MM.1S (cell line): Measurements from ENCODE around the gene ARF1.

ENCODE experiments used
- DNase-seq: peaks from one replicate; pipeline ENCODE4 v3.0.0-alpha.2; 2015
- H2AFZ ChIP-seq: fragments of 300-600 bp; sonication (generic); 2 replicates; pipeline ENCODE4 v1.6.0; 2016; ENCODE audit warnings: antibody characterized with exemption, low read length
- H3F3A ChIP-seq: fragments of 300-600 bp; sonication (generic); 2 replicates; pipeline ENCODE4 v1.6.1; 2016; ENCODE audit warnings: mild to moderate bottlenecking, antibody characterized with exemption, low read length, moderate library complexity, mixed read lengths; ENCODE audit not compliant: insufficient read depth
- H3K27ac ChIP-seq: fragments of 300-600 bp; sonication (generic); 2 replicates; pipeline ENCODE4 v1.5.1; 2016; ENCODE audit warnings: mild to moderate bottlenecking, low read length
- H3K27me3 ChIP-seq: fragments of 300-600 bp; sonication (generic); replicated peaks from 2 replicates; pipeline ENCODE4 v1.6.0; 2016; ENCODE audit warnings: low read length; ENCODE audit not compliant: insufficient read depth
- H3K36me3 ChIP-seq: fragments of 300-600 bp; sonication (generic); replicated peaks from 2 replicates; pipeline ENCODE4 v1.6.1; 2016; ENCODE audit warnings: mild to moderate bottlenecking, low read length, mixed read lengths; ENCODE audit not compliant: insufficient read depth
- H3K4me1 ChIP-seq: fragments of 300-600 bp; sonication (generic); 2 replicates; pipeline ENCODE4 v1.6.1; 2016; ENCODE audit warnings: low read length, mixed read lengths
- H3K4me2 ChIP-seq: fragments of 300-600 bp; sonication (generic); 2 replicates; pipeline ENCODE4 v1.6.0; 2016; ENCODE audit warnings: low read depth, low read length
- H3K4me3 ChIP-seq: fragments of 300-600 bp; sonication (generic); 2 replicates; pipeline ENCODE4 v1.5.1; 2016; ENCODE audit warnings: low read length, mixed read lengths
- H3K79me2 ChIP-seq: fragments of 300-600 bp; sonication (generic); 2 replicates; pipeline ENCODE4 v1.6.1; 2016; ENCODE audit warnings: mixed run types, low read length, mixed read lengths
- H3K9ac ChIP-seq: fragments of 300-600 bp; sonication (generic); 2 replicates; pipeline ENCODE4 v1.6.1; 2016; ENCODE audit warnings: low read length, mixed read lengths
- H3K9me2 ChIP-seq: fragments of 300-600 bp; sonication (generic); replicated peaks from 2 replicates; pipeline ENCODE4 v1.6.1; 2016; ENCODE audit warnings: mild to moderate bottlenecking, low read length, mixed read lengths; ENCODE audit not compliant: insufficient read depth
- H3K9me3 ChIP-seq: fragments of 300-600 bp; sonication (generic); replicated peaks from 2 replicates; pipeline ENCODE4 v1.6.1; 2016; ENCODE audit warnings: mild to moderate bottlenecking, low read length, mixed read lengths; ENCODE audit not compliant: insufficient read depth
- H4K20me1 ChIP-seq: fragments of 300-600 bp; sonication (generic); 2 replicates; pipeline ENCODE4 v1.6.1; 2016; ENCODE audit warnings: mild to moderate bottlenecking, low read length, moderate library complexity, mixed read lengths; ENCODE audit not compliant: insufficient read depth
- EZH2 ChIP-seq: fragments of 300-600 bp; sonication (generic); optimal IDR thresholded peaks from 2 replicates; pipeline ENCODE3; 2017; ENCODE audit warnings: low read depth, mild to moderate bottlenecking, antibody characterized with exemption, low read length, mixed read lengths
- EZH2phosphoT487 ChIP-seq: fragments of 300-600 bp; sonication (generic); IDR thresholded peaks from 2 replicates; pipeline ENCODE4 v1.6.1; 2018; ENCODE audit warnings: antibody characterized with exemption, low read length
- TF ChIP-seq, protein P1 (sequence below): fragments of 300-600 bp; sonication (generic); IDR thresholded peaks from 2 replicates; pipeline ENCODE4 v1.5.1; 2016; ENCODE audit warnings: antibody characterized with exemption, low read length, mixed read lengths

The ARF1 gene

DNA sequence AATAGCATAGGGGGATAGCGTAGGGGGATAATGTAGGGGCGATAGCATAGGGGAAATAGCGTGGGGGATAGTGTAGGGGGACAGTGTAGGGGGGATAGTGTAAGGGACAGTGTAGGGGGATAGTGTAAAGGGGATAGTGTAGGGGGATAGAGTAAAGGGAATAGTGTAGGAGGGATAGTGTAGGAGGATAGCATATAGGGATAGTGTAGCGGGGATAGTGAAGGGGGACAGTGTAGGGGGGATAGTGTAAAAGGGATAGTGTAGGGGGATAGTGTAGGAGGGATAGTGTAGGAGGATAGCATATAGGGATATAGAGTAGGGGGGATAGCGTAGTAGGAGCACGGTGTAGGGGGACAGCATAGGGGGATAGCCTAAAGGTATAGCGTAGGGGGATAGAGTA lies 14.1 kb upstream of the ARF1 start:
- Histone ChIP-seq H3K4me2 (no peak overlapping the region), H3K9me2 (no peaks in the 10 kb centered on the region), H3K4me3 (no peak overlapping the region), H3F3A (no peaks in the 10 kb centered on the region), H2AFZ (no peak overlapping the region), H3K27me3 (peaks cover 11% of the 10 kb centered on the region), H3K9ac (no peak overlapping the region), H3K27ac (no peak overlapping the region), H3K36me3 (no peaks in the 10 kb centered on the region), H3K79me2 (no peaks in the 10 kb centered on the region), H3K4me1 (no peaks in the 10 kb centered on the region), H4K20me1 (0 out of 2 replicates have a peak, but pooled peaks cover 3% of the 10 kb centered on the region), H3K9me3 (no peaks in the 10 kb centered on the region)
- DNase-seq: no peak
- no peak for TF ChIP-seq EZH2
- TF ChIP-seq, protein P1, sequence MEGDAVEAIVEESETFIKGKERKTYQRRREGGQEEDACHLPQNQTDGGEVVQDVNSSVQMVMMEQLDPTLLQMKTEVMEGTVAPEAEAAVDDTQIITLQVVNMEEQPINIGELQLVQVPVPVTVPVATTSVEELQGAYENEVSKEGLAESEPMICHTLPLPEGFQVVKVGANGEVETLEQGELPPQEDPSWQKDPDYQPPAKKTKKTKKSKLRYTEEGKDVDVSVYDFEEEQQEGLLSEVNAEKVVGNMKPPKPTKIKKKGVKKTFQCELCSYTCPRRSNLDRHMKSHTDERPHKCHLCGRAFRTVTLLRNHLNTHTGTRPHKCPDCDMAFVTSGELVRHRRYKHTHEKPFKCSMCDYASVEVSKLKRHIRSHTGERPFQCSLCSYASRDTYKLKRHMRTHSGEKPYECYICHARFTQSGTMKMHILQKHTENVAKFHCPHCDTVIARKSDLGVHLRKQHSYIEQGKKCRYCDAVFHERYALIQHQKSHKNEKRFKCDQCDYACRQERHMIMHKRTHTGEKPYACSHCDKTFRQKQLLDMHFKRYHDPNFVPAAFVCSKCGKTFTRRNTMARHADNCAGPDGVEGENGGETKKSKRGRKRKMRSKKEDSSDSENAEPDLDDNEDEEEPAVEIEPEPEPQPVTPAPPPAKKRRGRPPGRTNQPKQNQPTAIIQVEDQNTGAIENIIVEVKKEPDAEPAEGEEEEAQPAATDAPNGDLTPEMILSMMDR: no peak
- no peak for TF ChIP-seq EZH2phosphoT487

DNA sequence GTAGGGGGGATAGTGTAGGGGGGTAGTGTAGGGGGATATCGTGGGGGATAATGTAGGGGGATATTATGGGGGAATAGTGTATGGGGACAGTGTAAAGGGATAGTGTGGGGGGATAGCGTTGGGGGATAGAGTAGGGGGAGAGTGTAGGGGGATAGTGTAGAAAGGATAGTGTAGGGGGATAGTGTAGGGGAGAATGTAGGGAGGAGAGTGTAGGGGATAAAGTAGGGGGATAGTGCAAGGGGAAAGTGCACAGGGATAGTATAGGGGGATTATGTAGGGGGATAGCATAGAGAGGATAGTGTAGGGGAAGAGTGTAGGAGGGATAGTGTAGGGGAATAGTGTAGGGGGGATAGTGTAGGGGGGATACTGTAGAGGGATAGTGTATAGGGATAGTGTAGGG lies 12.3 kb upstream of the ARF1 start:
- Histone ChIP-seq H3K4me3 (no peak overlapping the region), H3K4me2 (no peak overlapping the region), H3K9me3 (no peaks in the 10 kb centered on the region), H3K9me2 (no peaks in the 10 kb centered on the region), H3K27me3 (peaks cover 11% of the 10 kb centered on the region), H3K4me1 (no peaks in the 10 kb centered on the region), H4K20me1 (0 out of 2 replicates have a peak, but pooled peaks cover 3% of the 10 kb centered on the region), H3K36me3 (no peaks in the 10 kb centered on the region), H3K27ac (no peak overlapping the region), H3K9ac (no peak overlapping the region), H2AFZ (no peak overlapping the region), H3F3A (no peaks in the 10 kb centered on the region), H3K79me2 (no peaks in the 10 kb centered on the region)
- DNase-seq: no peak
- TF ChIP-seq EZH2phosphoT487 (no peak), EZH2 (no peak)
- TF ChIP-seq, protein P1: no peak

DNA sequence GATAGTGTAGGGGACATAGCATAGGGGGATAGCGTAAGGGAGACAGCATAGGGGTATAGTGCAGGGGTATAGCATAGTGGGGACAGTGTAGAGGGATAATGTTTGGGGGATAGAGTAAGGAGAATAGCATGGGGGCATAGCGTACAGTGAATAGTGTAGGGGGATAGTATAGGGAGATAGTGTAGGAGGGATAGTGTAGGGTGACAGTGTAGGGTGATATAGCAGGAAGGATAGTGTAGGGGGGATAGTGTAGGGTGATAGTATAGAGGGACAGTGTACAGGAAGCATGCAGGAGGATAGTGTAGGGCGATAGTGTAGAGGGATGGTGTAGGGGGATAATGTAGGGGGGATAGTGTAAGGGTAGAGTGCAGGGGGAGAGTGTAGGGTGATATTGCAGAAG lies 11.7 kb upstream of the ARF1 start:
- H3K27me3 ChIP-seq: peaks cover 11% of the 10 kb centered on the region
- H3K9ac ChIP-seq: no peak overlapping the region
- H2AFZ ChIP-seq: no peak overlapping the region
- no peak overlapping the region for H3K4me2 ChIP-seq
- no peak overlapping the region for H3K4me3 ChIP-seq
- no peak for TF ChIP-seq EZH2phosphoT487
- TF ChIP-seq, protein P1: no peak
- no peak for TF ChIP-seq EZH2
- no peak overlapping the region for H3K27ac ChIP-seq
- H3K9me2 ChIP-seq: no peaks in the 10 kb centered on the region
- no peaks in the 10 kb centered on the region for H3K4me1 ChIP-seq
- no peaks in the 10 kb centered on the region for H3K36me3 ChIP-seq
- H3K9me3 ChIP-seq: no peaks in the 10 kb centered on the region
- no peaks in the 10 kb centered on the region for H3K79me2 ChIP-seq
- H4K20me1 ChIP-seq: 0 out of 2 replicates have a peak, but pooled peaks cover 3% of the 10 kb centered on the region
- DNase-seq: no peak
- H3F3A ChIP-seq: no peaks in the 10 kb centered on the region
